Measurements from ENCODE around the gene VARS2.
"Not testable (repeated sequence)": the region's sequence is repeated elsewhere in the genome, so short reads cannot be mapped to it uniquely, and the experiment has no call there.

Gene VARS2

GRCh38 chr6:30962716-30963115 lies 48.7 kb downstream of the VARS2 start:
- no peak for DNase-seq (ENCODE audit: low read depth in 2 of 2)

- no peak for DNase-seq (ENCODE audit: low read depth in 2 of 2)
Measured at GRCh38 chr6:30963641-30964040, 49.6 kb downstream of the VARS2 start.

GRCh38 chr6:30964075-30964474 lies 50.0 kb downstream of the VARS2 start:
- DNase-seq (ENCODE audit: low read depth in 2 of 2), result no peak

DNA sequence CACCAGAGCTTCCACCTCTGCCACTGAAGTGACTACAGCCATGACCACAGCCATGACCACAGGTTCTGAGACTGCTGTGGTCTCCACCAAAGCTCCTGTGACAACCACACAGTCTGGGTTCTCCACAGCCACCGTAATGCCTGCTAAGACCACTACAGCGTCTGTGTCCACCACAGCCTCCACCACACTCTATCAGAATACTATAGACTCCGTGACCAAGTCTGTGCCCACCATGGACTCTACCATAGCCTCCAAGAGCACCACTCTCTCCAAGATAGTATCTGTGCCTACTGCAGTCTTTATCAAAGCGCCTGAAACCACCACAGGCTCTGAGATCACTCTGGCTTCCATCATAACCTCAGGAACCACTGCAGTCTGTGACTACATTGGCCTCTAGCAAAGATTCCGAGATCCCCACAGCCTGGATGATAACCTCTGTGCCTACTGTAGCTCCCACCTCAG lies 51.1 kb downstream of the VARS2 start:
- no peak for DNase-seq (ENCODE audit: low read depth in 2 of 2)

GRCh38 chr6:30966154-30966553 lies 52.1 kb downstream of the VARS2 start:
- no peak for DNase-seq (ENCODE audit: low read depth in 2 of 2)

- not testable (repeated sequence) for DNase-seq (ENCODE audit: low read depth in 2 of 2)
Measured at GRCh38 chr6:30969171-30969570, 55.1 kb downstream of the VARS2 start.

DNA sequence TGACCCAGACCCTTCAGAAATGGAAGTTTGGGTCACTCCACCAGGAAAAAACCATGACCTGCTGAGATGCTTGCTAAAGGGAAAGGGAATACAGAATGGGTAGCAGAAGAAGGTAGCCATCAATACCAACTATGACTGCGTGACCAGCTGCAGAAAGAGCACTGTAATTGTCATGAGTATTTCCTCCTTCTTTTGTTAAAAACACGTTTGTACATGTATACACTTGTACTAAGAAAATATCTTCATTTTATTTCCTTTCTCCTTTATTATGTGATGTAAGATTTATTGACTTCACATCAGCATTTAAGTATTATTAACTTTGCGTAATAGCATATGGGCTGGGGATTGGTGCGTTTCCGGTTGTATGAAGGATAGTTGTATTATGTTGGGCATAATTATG lies 56.9 kb downstream of the VARS2 start:
- DNase-seq (ENCODE audit: low read depth in 2 of 2), result no peak

DNA sequence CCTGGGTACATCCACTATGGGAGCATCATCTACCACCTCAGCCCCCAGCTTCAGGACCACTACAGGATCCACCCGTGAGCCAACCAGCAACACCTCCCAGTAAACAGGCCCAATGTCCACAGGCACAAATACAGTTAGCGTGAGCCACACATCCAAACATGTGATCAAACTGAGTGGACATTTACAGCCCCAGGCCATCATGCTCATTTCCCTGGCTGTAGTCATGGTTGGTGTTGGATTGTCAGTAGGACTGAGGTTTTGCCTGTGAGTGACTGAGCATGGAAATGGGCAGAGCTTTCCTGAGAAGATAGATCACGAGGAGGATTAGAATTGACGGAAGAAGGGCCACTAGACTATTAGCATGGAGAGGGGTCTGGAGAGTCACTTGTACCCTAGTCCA lies 58.8 kb downstream of the VARS2 start:
- DNase-seq (ENCODE audit: low read depth in 2 of 2), result no peak

DNA sequence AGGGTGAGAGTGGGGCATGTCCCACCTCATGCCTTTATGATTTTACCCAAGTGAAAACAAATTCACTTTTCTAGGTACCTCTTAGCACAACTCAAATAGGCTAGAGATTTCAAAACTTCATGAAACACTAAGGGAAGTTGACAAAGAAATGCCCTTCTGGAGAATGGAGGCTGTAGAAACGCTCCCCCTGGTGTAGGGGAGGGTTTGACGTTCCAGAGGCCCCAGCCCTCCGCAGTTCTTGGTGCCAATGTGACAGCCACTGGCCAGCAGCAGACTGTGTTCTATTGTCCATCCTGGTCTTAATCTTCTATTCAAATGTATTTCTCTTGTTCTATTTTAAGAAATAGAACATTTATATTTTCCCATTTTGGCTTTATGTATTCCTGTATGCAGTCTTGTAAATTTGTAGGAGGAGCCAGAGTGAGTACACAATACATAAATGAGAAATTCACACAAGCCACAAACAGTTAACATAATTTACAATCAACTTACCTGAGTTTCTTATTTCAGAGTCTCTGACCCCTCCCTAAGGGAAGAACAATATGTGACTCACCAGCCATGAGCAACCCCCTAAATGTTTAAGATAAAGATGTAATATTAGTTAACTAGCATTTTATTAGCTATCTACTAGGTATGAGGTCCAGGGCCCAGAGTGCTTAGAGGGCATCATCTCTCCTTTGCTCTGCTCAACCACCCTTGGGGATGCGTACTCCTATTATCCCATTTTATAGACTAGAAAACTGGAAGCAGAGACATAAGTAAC lies 60.6 kb downstream of the VARS2 start:
- DNase-seq (ENCODE audit: low read depth in 2 of 2), result no peak
